Hematopoietic multipotent progenitor cell (in vitro differentiated cells): ENCODE results near the gene ZAP70. TPM values are rescaled to one million over a fixed set of nuclear protein-coding genes. Genes with fewer than 3 reads are reported as not detected.

ENCODE experiments used
- DNase-seq, 3 donors: peaks; one replicate each; pipeline ENCODE4 v3.0.0-alpha.2; 2011 to 2015; ENCODE audit warnings: low read depth in 2 of 3, low spot score in 2 of 3
- small RNA-seq: library from RNA; depleted of rRNA; stranded (forward); fragments of <200 nt; gene quantifications from one replicate; pipeline ENCODE3, GENCODE V24; 2012
- total RNA-seq: library from RNA; depleted of rRNA; stranded (reverse); fragments of >200 nt; gene quantifications from one replicate; pipeline ENCODE4 v1.2.3, GENCODE V29; 2012

ZAP70 gene
- total RNA-seq, 1 donor = 19.1 TPM

DNA sequence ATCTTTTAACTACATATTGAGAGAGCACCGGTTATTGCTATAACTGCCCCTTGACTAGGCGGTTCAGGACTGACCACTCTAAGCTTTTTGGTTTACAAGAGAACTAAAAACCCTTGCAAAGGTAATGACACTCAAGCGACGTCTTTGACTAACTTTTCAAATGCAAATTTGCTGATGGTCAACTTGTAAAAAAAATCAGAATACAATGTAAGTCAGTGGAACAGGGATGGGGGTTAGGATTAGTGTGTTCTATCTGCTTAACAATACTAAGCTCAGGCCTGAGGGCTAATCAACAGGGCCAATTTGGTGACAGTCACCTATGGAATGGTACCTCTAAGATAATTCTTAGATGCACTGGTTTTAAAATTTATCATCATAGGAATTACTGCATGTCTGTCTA, 57.1 kb downstream of the ZAP70 start:
- no peak for DNase-seq

GRCh38 chr2:97774425-97774824, 61.0 kb downstream of the ZAP70 start:
- peak in 2 of 3 donors; percentile 5 to 9 for DNase-seq

- no peak for DNase-seq
Observed at GRCh38 chr2:97775074-97775473, 61.7 kb downstream of the ZAP70 start.

DNA sequence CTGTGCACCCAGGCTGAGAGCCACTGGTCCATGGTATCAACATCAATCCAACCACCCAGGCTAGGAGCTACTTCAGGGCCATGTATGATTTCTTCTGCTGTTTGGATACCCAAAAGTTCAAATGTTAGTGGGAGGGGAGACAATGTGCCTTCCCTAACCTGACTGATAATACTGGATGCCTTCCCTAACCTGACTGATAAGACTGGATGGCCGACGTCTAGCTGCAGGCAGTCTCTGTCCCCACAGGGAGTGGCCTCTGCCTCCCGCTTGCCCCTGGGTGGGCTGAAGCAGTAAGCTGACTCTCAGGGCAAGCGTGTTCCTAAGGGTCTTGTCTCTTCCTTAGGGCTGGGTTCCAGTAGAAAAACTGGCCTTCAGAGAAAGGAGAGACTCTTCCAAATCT, 65.8 kb downstream of the ZAP70 start:
- no peak for DNase-seq

DNA sequence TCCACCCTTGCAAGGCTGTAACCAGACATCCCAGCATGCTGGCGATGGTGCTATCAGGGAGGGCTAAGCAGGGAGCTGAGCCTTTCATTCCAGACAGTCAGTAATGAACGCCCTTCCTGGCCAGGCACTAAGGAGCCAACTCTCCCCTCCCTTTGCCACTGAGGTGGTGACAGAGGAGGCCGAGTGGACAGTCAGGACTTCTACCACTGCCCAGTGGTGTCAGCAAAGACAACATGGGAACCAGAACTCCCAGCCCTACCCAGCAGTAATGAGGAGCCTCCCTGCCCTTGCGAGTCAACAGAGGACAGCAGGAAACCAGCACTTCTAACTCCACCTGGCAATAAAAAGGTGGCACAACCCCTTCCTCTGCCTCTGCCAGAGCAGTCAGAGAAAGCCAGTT, 68.6 kb downstream of the ZAP70 start:
- DNase-seq = no peak

DNA sequence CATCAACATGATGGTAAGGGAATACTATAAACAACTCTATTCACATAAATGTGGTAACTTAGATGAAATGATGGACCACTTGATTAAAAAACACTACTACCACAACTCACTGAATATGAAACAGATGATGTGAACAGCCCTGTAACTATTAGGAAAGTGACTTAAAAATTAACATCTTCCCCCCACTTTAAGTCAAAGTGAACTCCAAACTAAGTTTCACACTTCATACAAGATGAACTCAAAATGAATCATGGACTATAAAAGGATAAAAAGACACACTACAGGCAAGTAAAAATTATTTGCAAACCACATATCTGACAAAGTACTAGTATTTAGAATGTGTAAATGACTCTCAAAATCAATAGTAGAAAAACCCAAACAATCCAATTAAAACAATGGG, 71.6 kb downstream of the ZAP70 start:
- no peak for DNase-seq

- no peak for DNase-seq
Observed at GRCh38 chr2:97785818-97786217, 72.4 kb downstream of the ZAP70 start.

DNA sequence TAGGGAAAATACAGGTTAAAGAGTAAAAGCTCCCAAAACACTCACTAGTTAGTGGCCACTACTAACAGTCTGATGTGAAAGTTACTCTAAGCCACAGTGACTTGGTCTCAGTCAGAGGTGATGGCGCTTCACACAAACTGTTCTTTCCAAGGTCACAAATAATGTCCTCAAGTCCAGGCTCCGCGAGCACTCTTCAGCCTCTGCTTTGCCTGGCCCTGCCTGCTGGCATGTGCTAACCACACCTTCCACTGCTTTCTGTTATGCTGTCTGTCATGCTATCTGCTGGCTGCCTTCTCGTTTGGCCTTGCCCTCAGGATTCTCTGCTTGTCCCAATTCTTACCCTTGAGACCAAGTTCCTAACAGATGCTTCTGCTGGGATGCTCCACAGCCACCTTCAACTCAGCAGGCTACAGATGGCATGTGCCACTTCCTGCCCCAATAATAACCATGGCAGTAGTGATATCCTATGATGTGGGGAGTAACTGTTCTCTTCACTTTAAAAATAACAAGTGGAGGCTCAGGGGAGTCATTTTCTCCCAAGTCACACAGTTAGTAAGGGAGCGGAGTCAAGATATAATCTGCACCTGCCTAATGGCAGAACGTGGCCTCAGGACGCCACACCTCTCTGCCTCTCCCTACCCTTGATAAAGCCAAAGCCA, 75.7 kb downstream of the ZAP70 start:
- no peak for DNase-seq

Small RNA genes within 50 kb of the gene (small RNA-seq; reads per million reads assigned to genes)
- gene RNU4-8P = not detected

Other genes with a start within 250 kb of the ZAP70 start
- 37.2 TPM for gene ANKRD36B, start 123.7 kb upstream of the ZAP70 start, total RNA-seq
- gene COX5B, start 67.5 kb upstream of the ZAP70 start, total RNA-seq = 132 TPM
- 92.9 TPM for gene ACTR1B, start 49.5 kb upstream of the ZAP70 start, total RNA-seq
- gene C2orf92, start 43.9 kb upstream of the ZAP70 start, total RNA-seq = 5.1 TPM